Measurements from ENCODE around the gene CDK11B. TPM values are rescaled to one million over a fixed set of nuclear protein-coding genes. Genes with fewer than 3 reads are reported as not detected.

The CDK11B gene
- total and polyA plus RNA-seq, 2 of the 8 experiments (the other 6 are each of a cell fraction or from before 2014, with no cell fraction given): 11.1 to 31.9 TPM

DNA sequence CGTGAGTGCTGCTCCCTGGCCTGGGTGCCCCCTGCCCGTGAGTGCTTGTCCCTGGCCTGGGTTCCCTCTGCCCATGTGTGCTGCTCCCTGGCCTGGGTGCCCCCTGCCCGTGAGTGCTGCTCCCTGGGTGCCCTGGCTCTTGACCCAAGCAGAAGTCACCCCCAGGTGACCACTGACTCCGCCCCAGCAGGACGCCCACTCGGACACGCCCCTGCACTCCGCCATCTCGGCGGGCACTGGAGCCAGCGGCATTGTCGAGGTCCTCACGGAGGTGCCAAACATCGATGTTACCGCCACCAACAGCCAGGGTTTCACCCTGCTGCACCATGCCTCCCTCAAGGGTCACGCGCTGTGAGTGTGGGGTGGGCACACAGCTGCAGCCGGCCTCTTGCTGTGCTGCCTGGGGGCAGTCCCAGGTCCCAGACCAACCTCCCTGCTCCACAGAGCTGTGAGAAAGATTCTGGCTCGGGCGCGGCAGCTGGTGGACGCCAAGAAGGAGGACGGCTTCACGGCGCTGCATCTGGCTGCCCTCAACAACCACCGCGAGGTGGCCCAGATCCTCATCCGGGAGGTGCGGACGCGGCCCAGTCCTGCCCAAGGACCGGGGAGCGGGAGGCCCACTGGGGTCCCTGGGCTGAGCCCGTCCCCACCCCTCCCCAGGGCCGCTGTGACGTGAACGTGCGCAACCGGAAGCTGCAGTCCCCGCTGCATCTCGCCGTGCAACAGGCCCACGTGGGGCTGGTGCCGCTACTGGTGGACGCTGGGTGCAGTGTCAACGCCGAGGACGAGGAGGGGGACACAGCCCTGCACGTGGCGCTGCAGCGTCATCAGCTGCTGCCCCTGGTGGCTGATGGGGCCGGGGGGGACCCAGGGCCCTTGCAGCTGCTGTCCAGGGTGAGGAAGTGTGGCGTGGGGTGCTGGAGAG is 30.7 kb downstream of the CDK11B start (continued):
- TF ChIP-seq CTBP2 (IDR thresholded peaks at IDR 0.05; ENCODE audit: borderline replicate concordance, insufficient read depth, insufficient read length, low read length): no peak
- TF ChIP-seq SIX5 (IDR thresholded peaks at IDR 0.05; ENCODE audit: low read depth, low read length): no peak
- TF ChIP-seq SP2 (IDR thresholded peaks at IDR 0.05; ENCODE audit: low read length): no peak
- no peak for TF ChIP-seq ZNF274 (IDR thresholded peaks at IDR 0.05; ENCODE audit: borderline replicate concordance, extremely low read depth, low read length)
- TF ChIP-seq RFX5 (IDR thresholded peaks at IDR 0.05; ENCODE audit: borderline replicate concordance, low read depth, low read length): no peak
- TF ChIP-seq EP300 (IDR thresholded peaks at IDR 0.05; ENCODE audit: borderline replicate concordance in 1 of 2, low read depth in 2 of 2, low read length in 2 of 2): no peak
- 0 out of 2 replicates have a peak, but pooled peaks have one; percentile 11 for TF ChIP-seq GABPA (IDR thresholded peaks at IDR 0.05; ENCODE audit: borderline replicate concordance, insufficient read depth, low read length)
- TF ChIP-seq BRCA1 (IDR thresholded peaks at IDR 0.05; ENCODE audit: low read depth, low read length): no peak
- TF ChIP-seq, protein P1, sequence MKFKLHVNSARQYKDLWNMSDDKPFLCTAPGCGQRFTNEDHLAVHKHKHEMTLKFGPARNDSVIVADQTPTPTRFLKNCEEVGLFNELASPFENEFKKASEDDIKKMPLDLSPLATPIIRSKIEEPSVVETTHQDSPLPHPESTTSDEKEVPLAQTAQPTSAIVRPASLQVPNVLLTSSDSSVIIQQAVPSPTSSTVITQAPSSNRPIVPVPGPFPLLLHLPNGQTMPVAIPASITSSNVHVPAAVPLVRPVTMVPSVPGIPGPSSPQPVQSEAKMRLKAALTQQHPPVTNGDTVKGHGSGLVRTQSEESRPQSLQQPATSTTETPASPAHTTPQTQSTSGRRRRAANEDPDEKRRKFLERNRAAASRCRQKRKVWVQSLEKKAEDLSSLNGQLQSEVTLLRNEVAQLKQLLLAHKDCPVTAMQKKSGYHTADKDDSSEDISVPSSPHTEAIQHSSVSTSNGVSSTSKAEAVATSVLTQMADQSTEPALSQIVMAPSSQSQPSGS (IDR thresholded peaks at IDR 0.05; ENCODE audit: low read length): no peak
- TF ChIP-seq CREB1 (IDR thresholded peaks at IDR 0.05): 0 out of 2 replicates have a peak, but pooled peaks have one; percentile 28
